ENCODE measurements around the gene FCRLB.

The FCRLB gene

DNA sequence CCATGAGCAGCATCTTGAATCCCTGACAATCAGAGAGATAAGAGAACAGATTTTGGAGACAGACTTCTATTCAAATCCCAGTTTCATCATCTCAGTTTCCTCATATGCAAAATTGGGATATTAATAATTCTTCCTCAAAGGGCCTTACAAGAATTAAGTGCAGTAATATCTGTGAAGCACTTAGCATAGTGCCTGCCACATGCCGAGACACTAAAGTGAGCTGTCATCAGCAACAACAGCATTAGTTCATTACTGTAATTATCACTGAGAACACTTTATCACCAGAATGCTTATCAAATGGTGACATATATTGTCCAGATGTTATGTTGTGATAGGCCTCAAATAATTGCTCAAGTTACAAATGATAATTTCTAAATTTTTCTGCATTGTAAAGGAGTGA is 922 bp upstream of the FCRLB start:
- TF ChIP-seq EZH2phosphoT487 (IDR thresholded peaks at IDR 0.05; ENCODE audit: borderline replicate concordance, low read length) = no peak
- TF ChIP-seq, protein P1, sequence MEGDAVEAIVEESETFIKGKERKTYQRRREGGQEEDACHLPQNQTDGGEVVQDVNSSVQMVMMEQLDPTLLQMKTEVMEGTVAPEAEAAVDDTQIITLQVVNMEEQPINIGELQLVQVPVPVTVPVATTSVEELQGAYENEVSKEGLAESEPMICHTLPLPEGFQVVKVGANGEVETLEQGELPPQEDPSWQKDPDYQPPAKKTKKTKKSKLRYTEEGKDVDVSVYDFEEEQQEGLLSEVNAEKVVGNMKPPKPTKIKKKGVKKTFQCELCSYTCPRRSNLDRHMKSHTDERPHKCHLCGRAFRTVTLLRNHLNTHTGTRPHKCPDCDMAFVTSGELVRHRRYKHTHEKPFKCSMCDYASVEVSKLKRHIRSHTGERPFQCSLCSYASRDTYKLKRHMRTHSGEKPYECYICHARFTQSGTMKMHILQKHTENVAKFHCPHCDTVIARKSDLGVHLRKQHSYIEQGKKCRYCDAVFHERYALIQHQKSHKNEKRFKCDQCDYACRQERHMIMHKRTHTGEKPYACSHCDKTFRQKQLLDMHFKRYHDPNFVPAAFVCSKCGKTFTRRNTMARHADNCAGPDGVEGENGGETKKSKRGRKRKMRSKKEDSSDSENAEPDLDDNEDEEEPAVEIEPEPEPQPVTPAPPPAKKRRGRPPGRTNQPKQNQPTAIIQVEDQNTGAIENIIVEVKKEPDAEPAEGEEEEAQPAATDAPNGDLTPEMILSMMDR (IDR thresholded peaks at IDR 0.05; ENCODE audit: low read depth, low read length, poor library complexity, severe bottlenecking) = no peak
- Histone ChIP-seq H4K20me1 (ENCODE audit: control insufficient read depth, insufficient read depth, low read depth, low read length) (no peaks in the 10 kb centered on the region), H3K4me1 (ENCODE audit: control insufficient read depth, low read length) (peaks cover 87% of the 10 kb centered on the region), H3K9me2 (replicated peaks; ENCODE audit: control insufficient read depth, low read length) (no peaks in the 10 kb centered on the region), H3K27ac (ENCODE audit: low read depth, low read length) (peak overlapping the region; percentile 94), H3K79me2 (ENCODE audit: control insufficient read depth, low read length) (no peaks in the 10 kb centered on the region), H3K9me3 (ENCODE audit: control insufficient read depth, insufficient read depth, low read length) (no peaks in the 10 kb centered on the region), H3K36me3 (ENCODE audit: control insufficient read depth, low read length) (no peaks in the 10 kb centered on the region), H3K4me2 (ENCODE audit: low read length) (peak overlapping the region; percentile 75), H3K27me3 (ENCODE audit: control insufficient read depth, low read length) (no peaks in the 10 kb centered on the region), H3F3A (ENCODE audit: control insufficient read depth, insufficient read depth) (peaks cover 47% of the 10 kb centered on the region), H3K4me3 (ENCODE audit: low read length) (peak overlapping the region; percentile 61)

DNA sequence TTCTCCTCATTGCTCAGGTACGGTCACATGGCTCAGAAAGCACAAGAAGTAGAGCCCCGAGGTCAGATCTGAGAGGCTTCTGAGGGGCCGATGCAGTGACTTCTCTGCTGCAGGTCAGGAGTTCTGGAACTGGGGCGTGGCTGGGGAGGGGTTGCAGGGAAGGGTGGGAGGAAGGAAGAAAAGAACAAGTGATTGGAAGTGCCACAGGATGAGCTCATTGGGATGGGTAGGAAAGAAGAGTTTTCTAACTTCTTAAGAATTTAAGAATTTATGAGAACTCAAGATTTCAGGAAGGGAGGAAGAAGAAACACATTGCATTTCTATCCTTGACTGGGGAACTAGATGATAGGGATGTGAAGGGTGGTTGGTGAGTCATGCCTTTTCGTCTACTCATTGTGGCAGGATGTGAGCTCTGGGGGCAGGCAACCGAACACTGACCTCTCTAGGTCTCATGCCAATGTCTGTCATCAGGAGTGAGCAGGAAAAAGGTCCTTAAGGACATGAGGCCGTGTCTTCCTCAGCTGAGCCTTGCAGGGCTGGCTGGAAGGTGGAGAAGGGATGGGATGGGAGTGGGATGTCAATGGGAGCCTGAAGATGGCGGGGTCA is 497 bp downstream of the FCRLB start:
- H4K20me1 ChIP-seq (ENCODE audit: control insufficient read depth, insufficient read depth, low read depth, low read length) = no peaks in the 10 kb centered on the region
- no peaks in the 10 kb centered on the region for H3K9me3 ChIP-seq (ENCODE audit: control insufficient read depth, insufficient read depth, low read length)
- peaks cover 10% of the 10 kb centered on the region for H3K79me2 ChIP-seq (ENCODE audit: control insufficient read depth, low read length)
- peak overlapping the region; percentile 94 for H3K27ac ChIP-seq (ENCODE audit: low read depth, low read length)
- H3K27me3 ChIP-seq (ENCODE audit: control insufficient read depth, low read length) = no peaks in the 10 kb centered on the region
- peaks cover 35% of the 10 kb centered on the region for H3F3A ChIP-seq (ENCODE audit: control insufficient read depth, insufficient read depth)
- TF ChIP-seq, protein P1 (IDR thresholded peaks at IDR 0.05; ENCODE audit: low read depth, low read length, poor library complexity, severe bottlenecking) = no peak
- TF ChIP-seq EZH2phosphoT487 (IDR thresholded peaks at IDR 0.05; ENCODE audit: borderline replicate concordance, low read length) = no peak
- peaks cover 78% of the 10 kb centered on the region for H3K4me1 ChIP-seq (ENCODE audit: control insufficient read depth, low read length)
- H3K4me3 ChIP-seq (ENCODE audit: low read length) = peak overlapping the region; percentile 61
- H3K36me3 ChIP-seq (ENCODE audit: control insufficient read depth, low read length) = no peaks in the 10 kb centered on the region
- no peaks in the 10 kb centered on the region for H3K9me2 ChIP-seq (replicated peaks; ENCODE audit: control insufficient read depth, low read length)
- peak overlapping the region; percentile 75 for H3K4me2 ChIP-seq (ENCODE audit: low read length)

DNA sequence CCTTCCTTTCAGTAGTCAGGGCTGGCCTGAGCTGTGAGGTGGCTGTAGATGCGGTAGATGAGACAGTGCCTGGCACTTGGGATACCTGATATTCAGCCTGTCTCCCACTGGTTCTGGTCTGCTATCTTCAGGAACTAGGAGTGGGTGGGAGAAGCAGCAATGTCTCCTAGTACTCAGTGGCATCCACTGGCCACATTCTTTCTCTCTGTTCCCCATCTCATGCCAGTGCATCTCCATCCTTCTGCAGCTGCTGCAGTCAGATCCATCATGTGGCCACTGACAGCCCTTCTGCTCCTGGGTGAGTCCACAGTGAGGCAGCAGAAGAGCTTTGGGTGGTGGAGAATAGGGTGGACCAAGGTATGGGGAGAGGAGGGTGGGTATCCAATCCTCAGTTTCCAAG is 1.1 kb downstream of the FCRLB start:
- Histone ChIP-seq H3F3A (ENCODE audit: control insufficient read depth, insufficient read depth) (peaks cover 31% of the 10 kb centered on the region), H4K20me1 (ENCODE audit: control insufficient read depth, insufficient read depth, low read depth, low read length) (no peaks in the 10 kb centered on the region), H3K36me3 (ENCODE audit: control insufficient read depth, low read length) (no peaks in the 10 kb centered on the region), H3K27ac (ENCODE audit: low read depth, low read length) (no peak overlapping the region), H3K9me2 (replicated peaks; ENCODE audit: control insufficient read depth, low read length) (no peaks in the 10 kb centered on the region), H3K79me2 (ENCODE audit: control insufficient read depth, low read length) (peaks cover 13% of the 10 kb centered on the region), H3K4me2 (ENCODE audit: low read length) (peak overlapping the region; percentile 75), H3K27me3 (ENCODE audit: control insufficient read depth, low read length) (no peaks in the 10 kb centered on the region), H3K9me3 (ENCODE audit: control insufficient read depth, insufficient read depth, low read length) (no peaks in the 10 kb centered on the region), H3K4me1 (ENCODE audit: control insufficient read depth, low read length) (peaks cover 75% of the 10 kb centered on the region), H3K4me3 (ENCODE audit: low read length) (peak overlapping the region; percentile 61)
- TF ChIP-seq, protein P1 (IDR thresholded peaks at IDR 0.05; ENCODE audit: low read depth, low read length, poor library complexity, severe bottlenecking) = no peak
- no peak for TF ChIP-seq EZH2phosphoT487 (IDR thresholded peaks at IDR 0.05; ENCODE audit: borderline replicate concordance, low read length)

Measured in DOHH2 (cell line).